ENCODE data around the gene TCF12.

TCF12 gene

DNA sequence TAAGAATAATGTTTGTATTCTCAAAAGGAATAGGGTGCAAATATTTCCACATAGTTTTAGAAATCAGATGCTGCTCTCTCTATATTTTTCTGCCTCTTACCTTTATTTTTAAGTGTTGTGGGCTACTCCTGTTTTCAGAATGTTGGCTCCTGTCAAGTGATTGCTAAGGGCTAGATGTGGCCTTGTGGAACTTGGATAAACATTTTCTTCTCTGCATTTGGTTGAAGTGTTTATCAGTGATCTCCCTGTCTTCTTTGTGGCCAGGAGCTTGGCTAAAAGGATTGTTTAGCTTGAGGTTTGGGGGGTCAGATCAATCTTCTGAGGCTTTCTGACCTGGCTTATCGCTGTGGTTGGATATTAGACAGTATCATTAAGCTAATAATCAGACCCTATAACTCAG, 112.6 kb downstream of the TCF12 start:
- Histone ChIP-seq H3K27me3 (ENCODE audit: control insufficient read depth, insufficient read depth, low read length) (no peaks in the 10 kb centered on the region), H3K4me2 (ENCODE audit: low read length) (no peak overlapping the region), H3K9ac (no peak overlapping the region), H3K36me3 (ENCODE audit: control insufficient read depth, insufficient read depth, low read length) (no peaks in the 10 kb centered on the region), H3K4me3 (ENCODE audit: low read depth, low read length) (no peak overlapping the region), H3K79me2 (peaks cover 13% of the 10 kb centered on the region), H3K9me3 (ENCODE audit: control insufficient read depth, low read length) (no peaks in the 10 kb centered on the region), H3K27ac (no peak overlapping the region), H3K4me1 (no peaks in the 10 kb centered on the region), H2AFZ (no peak overlapping the region)
- TF ChIP-seq, protein P1, sequence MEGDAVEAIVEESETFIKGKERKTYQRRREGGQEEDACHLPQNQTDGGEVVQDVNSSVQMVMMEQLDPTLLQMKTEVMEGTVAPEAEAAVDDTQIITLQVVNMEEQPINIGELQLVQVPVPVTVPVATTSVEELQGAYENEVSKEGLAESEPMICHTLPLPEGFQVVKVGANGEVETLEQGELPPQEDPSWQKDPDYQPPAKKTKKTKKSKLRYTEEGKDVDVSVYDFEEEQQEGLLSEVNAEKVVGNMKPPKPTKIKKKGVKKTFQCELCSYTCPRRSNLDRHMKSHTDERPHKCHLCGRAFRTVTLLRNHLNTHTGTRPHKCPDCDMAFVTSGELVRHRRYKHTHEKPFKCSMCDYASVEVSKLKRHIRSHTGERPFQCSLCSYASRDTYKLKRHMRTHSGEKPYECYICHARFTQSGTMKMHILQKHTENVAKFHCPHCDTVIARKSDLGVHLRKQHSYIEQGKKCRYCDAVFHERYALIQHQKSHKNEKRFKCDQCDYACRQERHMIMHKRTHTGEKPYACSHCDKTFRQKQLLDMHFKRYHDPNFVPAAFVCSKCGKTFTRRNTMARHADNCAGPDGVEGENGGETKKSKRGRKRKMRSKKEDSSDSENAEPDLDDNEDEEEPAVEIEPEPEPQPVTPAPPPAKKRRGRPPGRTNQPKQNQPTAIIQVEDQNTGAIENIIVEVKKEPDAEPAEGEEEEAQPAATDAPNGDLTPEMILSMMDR (IDR thresholded peaks at IDR 0.05): no peak

DNA sequence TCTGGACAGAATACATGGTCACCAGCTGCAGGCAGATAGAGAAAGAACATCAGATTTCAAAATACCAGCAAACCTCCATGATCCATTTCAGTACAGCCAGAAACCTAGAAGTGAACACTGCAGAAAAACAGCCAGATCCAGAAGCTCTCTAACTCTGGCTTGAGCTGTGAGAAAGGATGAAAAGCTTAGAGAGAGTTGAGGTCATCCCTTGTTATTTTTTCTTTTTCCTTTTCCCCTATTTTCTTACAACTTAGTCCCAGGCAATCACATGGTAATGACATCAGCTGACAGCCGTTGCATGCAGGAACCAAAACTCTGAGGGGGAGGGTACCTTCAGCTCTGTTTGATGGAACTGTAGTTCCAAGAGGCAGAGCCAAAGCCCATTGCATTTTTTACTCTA, 113.2 kb downstream of the TCF12 start:
- Histone ChIP-seq H3K4me3 (ENCODE audit: low read depth, low read length) (no peak overlapping the region), H3K27me3 (ENCODE audit: control insufficient read depth, insufficient read depth, low read length) (no peaks in the 10 kb centered on the region)

DNA sequence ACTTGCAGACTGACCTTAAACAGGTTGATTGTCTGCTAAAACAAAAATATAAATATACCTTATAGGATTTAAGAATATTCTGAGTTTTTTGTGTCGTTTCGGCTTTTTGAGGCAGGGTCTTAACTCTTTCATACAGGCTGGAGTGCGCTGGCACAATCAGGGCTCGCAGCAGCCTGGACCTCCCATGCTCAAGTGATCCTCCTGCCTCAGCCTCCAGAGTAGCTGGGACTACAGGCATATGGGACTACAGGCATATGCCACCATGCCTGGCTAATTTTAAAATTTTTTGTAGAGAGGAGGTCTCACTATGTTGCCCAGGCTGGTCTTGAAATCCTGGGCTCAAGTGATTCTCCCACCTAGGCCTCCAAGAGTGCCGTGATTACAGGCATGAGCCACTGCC, 113.9 kb downstream of the TCF12 start:
- Histone ChIP-seq H3K27ac (no peak overlapping the region), H3K79me2 (peaks cover 18% of the 10 kb centered on the region)

More for the DNA sequence above, 113.2 kb downstream of the TCF12 start:
- H3K4me1 ChIP-seq: no peaks in the 10 kb centered on the region
- no peak overlapping the region for H2AFZ ChIP-seq
- no peaks in the 10 kb centered on the region for H3K36me3 ChIP-seq (ENCODE audit: control insufficient read depth, insufficient read depth, low read length)
- H3K27ac ChIP-seq: no peak overlapping the region
- no peak overlapping the region for H3K9ac ChIP-seq
- H3K4me2 ChIP-seq (ENCODE audit: low read length): no peak overlapping the region
- TF ChIP-seq, protein P1 (IDR thresholded peaks at IDR 0.05): no peak
- H3K79me2 ChIP-seq: peaks cover 13% of the 10 kb centered on the region
- H3K9me3 ChIP-seq (ENCODE audit: control insufficient read depth, low read length): no peaks in the 10 kb centered on the region

DNA sequence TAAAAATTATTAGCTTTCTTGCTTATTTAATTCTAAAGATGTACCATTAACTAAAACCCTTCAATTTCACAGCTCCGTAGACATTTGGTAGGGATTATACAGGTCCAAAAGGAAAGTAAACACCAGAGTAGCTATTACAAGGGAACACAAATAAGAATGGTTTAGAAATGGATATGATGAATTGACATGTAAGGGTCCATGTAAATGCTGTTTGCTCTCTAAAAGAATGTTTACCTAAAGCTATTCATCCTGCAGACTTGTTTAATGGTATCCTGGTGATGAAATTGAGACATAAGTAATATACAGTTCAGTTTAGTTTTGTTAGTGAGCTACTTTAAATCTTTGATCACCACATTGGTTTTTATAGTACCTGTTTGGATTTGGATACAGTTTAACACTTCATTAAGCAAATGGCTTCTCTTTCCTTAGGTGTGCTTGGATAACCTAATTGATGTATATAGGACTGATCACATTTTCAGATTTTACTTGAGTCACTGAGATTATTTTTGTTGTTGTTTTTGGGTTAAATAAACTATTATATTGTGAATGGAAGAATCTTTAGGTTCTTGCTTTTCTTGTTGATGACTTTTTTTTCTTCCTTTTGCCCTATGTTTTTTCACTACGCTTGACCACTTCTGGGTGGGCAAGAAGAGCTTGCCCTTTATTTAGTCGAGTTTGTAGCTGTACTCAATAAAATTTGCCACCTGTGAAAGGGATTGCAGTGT, 115.4 kb downstream of the TCF12 start:
- TF ChIP-seq, protein P1 (IDR thresholded peaks at IDR 0.05): no peak
- H2AFZ ChIP-seq: no peak overlapping the region
- H3K79me2 ChIP-seq: peaks cover 11% of the 10 kb centered on the region

More for the DNA sequence above, 113.9 kb downstream of the TCF12 start:
- H2AFZ ChIP-seq: no peak overlapping the region
- H3K4me1 ChIP-seq: peaks cover 2% of the 10 kb centered on the region
- TF ChIP-seq, protein P1 (IDR thresholded peaks at IDR 0.05): no peak
- H3K4me3 ChIP-seq (ENCODE audit: low read depth, low read length): no peak overlapping the region
- H3K36me3 ChIP-seq (ENCODE audit: control insufficient read depth, insufficient read depth, low read length): no peaks in the 10 kb centered on the region
- H3K9ac ChIP-seq: no peak overlapping the region
- H3K9me3 ChIP-seq (ENCODE audit: control insufficient read depth, low read length): no peaks in the 10 kb centered on the region
- no peak overlapping the region for H3K4me2 ChIP-seq (ENCODE audit: low read length)
- H3K27me3 ChIP-seq (ENCODE audit: control insufficient read depth, insufficient read depth, low read length): no peaks in the 10 kb centered on the region

DNA sequence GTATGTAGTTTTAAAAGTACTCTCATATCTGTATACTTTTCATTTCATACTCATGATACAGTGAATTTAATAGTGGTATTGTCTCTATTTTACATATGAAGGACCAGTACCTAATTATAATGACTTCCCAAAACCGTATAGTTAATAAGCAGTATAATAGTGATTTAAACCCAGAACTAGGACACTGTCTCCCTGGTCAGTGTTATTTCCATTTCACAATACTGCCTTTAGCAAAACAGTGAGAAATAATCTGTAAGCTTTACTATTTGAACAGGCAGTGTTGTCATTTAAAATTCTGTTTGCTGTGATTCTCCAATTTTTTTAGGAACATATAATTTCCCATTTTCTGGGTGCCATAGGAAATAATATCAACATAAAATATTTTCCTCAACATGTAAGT, 116.2 kb downstream of the TCF12 start:
- Histone ChIP-seq H3K4me1 (peaks cover 2% of the 10 kb centered on the region), H3K79me2 (peaks cover 11% of the 10 kb centered on the region), H3K4me3 (ENCODE audit: low read depth, low read length) (no peak overlapping the region), H3K27me3 (ENCODE audit: control insufficient read depth, insufficient read depth, low read length) (no peaks in the 10 kb centered on the region), H2AFZ (no peak overlapping the region), H3K4me2 (ENCODE audit: low read length) (no peak overlapping the region), H3K27ac (no peak overlapping the region), H3K9me3 (ENCODE audit: control insufficient read depth, low read length) (no peaks in the 10 kb centered on the region), H3K36me3 (ENCODE audit: control insufficient read depth, insufficient read depth, low read length) (no peaks in the 10 kb centered on the region), H3K9ac (no peak overlapping the region)
- TF ChIP-seq, protein P1 (IDR thresholded peaks at IDR 0.05): no peak

More for the DNA sequence above, 115.4 kb downstream of the TCF12 start:
- Histone ChIP-seq H3K9ac (no peak overlapping the region), H3K27ac (no peak overlapping the region), H3K27me3 (ENCODE audit: control insufficient read depth, insufficient read depth, low read length) (no peaks in the 10 kb centered on the region), H3K4me3 (ENCODE audit: low read depth, low read length) (no peak overlapping the region), H3K9me3 (ENCODE audit: control insufficient read depth, low read length) (no peaks in the 10 kb centered on the region), H3K36me3 (ENCODE audit: control insufficient read depth, insufficient read depth, low read length) (no peaks in the 10 kb centered on the region), H3K4me1 (peaks cover 2% of the 10 kb centered on the region), H3K4me2 (ENCODE audit: low read length) (no peak overlapping the region)
